Caco-2 (cell line): ENCODE results near the gene NOS1AP. TPM values are rescaled to one million over a fixed set of nuclear protein-coding genes. Genes with fewer than 3 reads are reported as not detected.

Experiments
- BruUV-seq: library from RNA; stranded (reverse); fragments of 400-500 nt; replicated peaks from 2 replicates; lab custom pipeline; 2021; lab: Mats Ljungman, UMichigan
- CTCF ChIA-PET: fragments of 300-600 bp; sonication (Branson Sonifier 250); formaldehyde crosslinking; loops from one replicate; lab custom pipeline; 2022; ENCODE audit warnings: antibody characterized with exemption; lab: Charles Lee
- POLR2A ChIA-PET: fragments of 300-600 bp; sonication (Branson Sonifier 250); formaldehyde crosslinking; loops from one replicate; lab custom pipeline; 2022; ENCODE audit warnings: antibody characterized with exemption; lab: Charles Lee
- DNase-seq, 2 experiments: peaks; one replicate each; pipeline versions ENCODE4 v3.0.0 to v3.0.0-alpha.2; 2020 to 2022
- H3K27me3 ChIP-seq: replicated peaks from 2 replicates; pipeline ENCODE4 v1.6.0; 2011; ENCODE audit warnings: low read length; ENCODE audit not compliant: control insufficient read depth, insufficient read depth
- H3K36me3 ChIP-seq: 2 replicates; pipeline ENCODE4 v1.5.1; 2011; ENCODE audit warnings: low read length; ENCODE audit not compliant: control insufficient read depth, insufficient read depth
- H3K4me1 ChIP-seq: fragments of 250-450 bp; sonication (Bioruptor Pico); 2 replicates; pipeline ENCODE4 v1.5.1; 2020; ENCODE audit warnings: mild to moderate bottlenecking
- H3K4me3 ChIP-seq: 2 replicates; pipeline ENCODE4 v1.5.1; 2011; ENCODE audit warnings: low read depth, mild to moderate bottlenecking, control low read depth, low read length
- H3K9me3 ChIP-seq: fragments of 250-450 bp; sonication (Bioruptor Pico); 2 replicates; pipeline ENCODE4 v1.5.1; 2020; ENCODE audit warnings: mild to moderate bottlenecking, moderate library complexity
- H3K27ac Mint-ChIP-seq: one replicate; pipeline ENCODE4 v1.8.0; 2022; ENCODE audit warnings: mixed read lengths; ENCODE audit not compliant: unreplicated experiment
- H3K27me3 Mint-ChIP-seq: one replicate; pipeline ENCODE4 v1.8.0; 2022; ENCODE audit warnings: mixed read lengths; ENCODE audit not compliant: insufficient read depth, unreplicated experiment
- H3K36me3 Mint-ChIP-seq: one replicate; pipeline ENCODE4 v1.8.0; 2022; ENCODE audit warnings: mild to moderate bottlenecking, mixed read lengths; ENCODE audit not compliant: insufficient read depth, unreplicated experiment
- H3K4me1 Mint-ChIP-seq: one replicate; pipeline ENCODE4 v1.8.0; 2022; ENCODE audit warnings: low read depth, mixed read lengths; ENCODE audit not compliant: unreplicated experiment
- H3K4me3 Mint-ChIP-seq: one replicate; pipeline ENCODE4 v1.8.0; 2022; ENCODE audit warnings: mild to moderate bottlenecking, moderate library complexity, mixed read lengths; ENCODE audit not compliant: unreplicated experiment
- H3K9me3 Mint-ChIP-seq: one replicate; pipeline ENCODE4 v1.8.0; 2022; ENCODE audit warnings: mixed read lengths; ENCODE audit not compliant: unreplicated experiment
- CTCF ChIP-seq, 2 experiments: fragments of 200-600 bp in 1 of 2; IDR thresholded peaks; 1 replicate in 1 of 2; 2 replicates in 1 of 2; pipeline versions ENCODE4 v1.5.1 to v1.8.0; 2011 to 2022; ENCODE audit warnings: antibody characterized with exemption in 1 of 2, control low read depth in 1 of 2, inconsistent platforms in 1 of 2, low read depth in 1 of 2, low read length in 1 of 2, mild to moderate bottlenecking in 1 of 2, moderate library complexity in 1 of 2; ENCODE audit not compliant: insufficient read depth in 1 of 2, severe bottlenecking in 1 of 2, unreplicated experiment in 1 of 2
- intact Hi-C: fragments of 100-400 bp; cut with micrococcal nuclease; formaldehyde crosslinking; loops from one replicate; pipeline ENCODE4 v1.10.0; 2022; ENCODE audit not compliant: unreplicated experiment
- total RNA-seq: library from RNA; stranded (reverse); gene quantifications from 2 replicates; pipeline ENCODE4 v1.2.3, GENCODE V29; 2022

The NOS1AP gene
- total RNA-seq, 1 experiment from 2014 or later: 5.5 TPM

- intact Hi-C loops: loop anchor here (10.0 kb wide), 1 partner anchor 135 kb away; no protein-coding TSS in a partner anchor
- H3K36me3 ChIP-seq: no peaks in the 10 kb centered on the region
- H3K27me3 Mint-ChIP-seq: no peaks in the 10 kb centered on the region
- no TSS peak for BruUV-seq
- H3K4me1 Mint-ChIP-seq: no peaks in the 10 kb centered on the region
- ChIA-PET POLR2A (no interaction called here), CTCF (no interaction called here)
- no peak for DNase-seq
- no peaks in the 10 kb centered on the region for H3K4me1 ChIP-seq
- no peak for TF ChIP-seq CTCF (IDR thresholded peaks at IDR 0.05; ENCODE audit: insufficient read depth in 1 of 2, low read depth in 1 of 2, low read length in 1 of 2, severe bottlenecking in 1 of 2, unreplicated experiment in 1 of 2)
- H3K4me3 ChIP-seq: no peak overlapping the region
- no peak overlapping the region for H3K27ac Mint-ChIP-seq
- no peaks in the 10 kb centered on the region for H3K36me3 Mint-ChIP-seq
- H3K9me3 ChIP-seq: no peaks in the 10 kb centered on the region
- H3K4me3 Mint-ChIP-seq: no peak overlapping the region
- no peaks in the 10 kb centered on the region for H3K27me3 ChIP-seq
- H3K9me3 Mint-ChIP-seq: no peaks in the 10 kb centered on the region
Measured at GRCh38 chr1:162270016-162270770, 200.7 kb downstream of the NOS1AP start.

GRCh38 chr1:162271972-162272371 is 202.5 kb downstream of the NOS1AP start:
- no peaks in the 10 kb centered on the region for H3K4me1 ChIP-seq
- BruUV-seq: no TSS peak
- H3K4me3 ChIP-seq: no peak overlapping the region
- no peaks in the 10 kb centered on the region for H3K4me1 Mint-ChIP-seq
- H3K27me3 ChIP-seq: no peaks in the 10 kb centered on the region
- no peaks in the 10 kb centered on the region for H3K9me3 ChIP-seq
- no peaks in the 10 kb centered on the region for H3K27me3 Mint-ChIP-seq
- intact Hi-C loops: loop anchor here (10.0 kb wide), 1 partner anchor 137 kb away; no protein-coding TSS in a partner anchor
- no peaks in the 10 kb centered on the region for H3K9me3 Mint-ChIP-seq
- no peak overlapping the region for H3K27ac Mint-ChIP-seq
- no peak overlapping the region for H3K4me3 Mint-ChIP-seq
- no peaks in the 10 kb centered on the region for H3K36me3 ChIP-seq
- ChIA-PET CTCF (interaction anchor here (1.6 kb wide), 1 partner anchor 235 kb away, joined by 4 read pairs; no protein-coding TSS in a partner anchor), POLR2A (no interaction called here)
- no peak for TF ChIP-seq CTCF (IDR thresholded peaks at IDR 0.05; ENCODE audit: insufficient read depth in 1 of 2, low read depth in 1 of 2, low read length in 1 of 2, severe bottlenecking in 1 of 2, unreplicated experiment in 1 of 2)
- DNase-seq: no peak
- H3K36me3 Mint-ChIP-seq: no peaks in the 10 kb centered on the region

DNA sequence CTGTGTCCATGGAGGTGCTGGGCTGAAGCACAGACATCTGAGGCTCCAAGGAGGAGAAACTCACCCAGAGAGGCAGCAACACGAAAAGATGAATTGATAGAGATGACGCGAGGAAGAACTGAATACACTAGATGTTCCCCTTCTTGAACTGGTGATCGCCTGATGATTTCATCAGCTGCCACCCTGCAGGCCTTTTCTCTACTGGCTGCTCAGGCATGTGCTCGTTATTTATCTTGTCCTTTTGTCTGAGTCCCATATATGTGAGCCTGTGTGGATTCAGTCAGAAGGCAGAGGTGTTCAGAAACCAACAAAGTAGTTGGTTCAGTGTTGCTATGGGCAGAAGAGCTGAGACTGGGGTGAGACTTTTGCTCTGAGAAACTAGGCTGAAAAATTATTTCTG is 202.9 kb downstream of the NOS1AP start:
- Histone ChIP-seq H3K36me3 (no peaks in the 10 kb centered on the region), H3K9me3 (no peaks in the 10 kb centered on the region), H3K4me1 (no peaks in the 10 kb centered on the region), H3K4me3 (no peak overlapping the region), H3K27me3 (no peaks in the 10 kb centered on the region)
- intact Hi-C loops: loop anchor here (10.0 kb wide), 1 partner anchor 138 kb away; no protein-coding TSS in a partner anchor
- TF ChIP-seq CTCF (IDR thresholded peaks at IDR 0.05; ENCODE audit: insufficient read depth in 1 of 2, low read depth in 1 of 2, low read length in 1 of 2, severe bottlenecking in 1 of 2, unreplicated experiment in 1 of 2): no peak
- H3K36me3 Mint-ChIP-seq: no peaks in the 10 kb centered on the region
- CTCF ChIA-PET: interaction anchor here (1.6 kb wide), 1 partner anchor 235 kb away, joined by 4 read pairs; no protein-coding TSS in a partner anchor
- POLR2A ChIA-PET: no interaction called here
- no peaks in the 10 kb centered on the region for H3K9me3 Mint-ChIP-seq
- no TSS peak for BruUV-seq
- H3K27me3 Mint-ChIP-seq: no peaks in the 10 kb centered on the region
- DNase-seq: no peak
- no peaks in the 10 kb centered on the region for H3K4me1 Mint-ChIP-seq
- no peak overlapping the region for H3K4me3 Mint-ChIP-seq
- no peak overlapping the region for H3K27ac Mint-ChIP-seq
